Neuronal stem cell (in vitro differentiated cells): Measurements from ENCODE around the gene SLC25A44.
A peak's percentile ranks its signal among the peaks of the same experiment; 100 is the strongest.

ENCODE experiments used
- DNase-seq: peaks from one replicate; pipeline ENCODE4 v3.0.0-alpha.2; 2013; ENCODE audit warnings: low spot score
- H2AFZ ChIP-seq: one replicate; pipeline ENCODE4 v1.6.1; 2013; ENCODE audit warnings: mild to moderate bottlenecking, low read length, inconsistent platforms
- H2AK5ac ChIP-seq: 2 replicates; pipeline ENCODE4 v1.6.1; 2013; ENCODE audit warnings: low read depth, mild to moderate bottlenecking, inconsistent platforms, low read length, moderate library complexity, mixed read lengths
- H2BK120ac ChIP-seq: 2 replicates; pipeline ENCODE4 v1.6.1; 2013; ENCODE audit warnings: low read depth, mild to moderate bottlenecking, inconsistent platforms, low read length, moderate library complexity, mixed read lengths
- H2BK12ac ChIP-seq: one replicate; pipeline ENCODE4 v1.6.1; 2013; ENCODE audit warnings: low read length, inconsistent platforms
- H2BK15ac ChIP-seq: 2 replicates; pipeline ENCODE4 v1.6.1; 2013; ENCODE audit warnings: mild to moderate bottlenecking, low read length, inconsistent platforms, mixed read lengths
- H2BK5ac ChIP-seq: one replicate; pipeline ENCODE4 v1.6.1; 2013; ENCODE audit warnings: inconsistent platforms, mild to moderate bottlenecking, low read length, moderate library complexity
- H3K14ac ChIP-seq: one replicate; pipeline ENCODE4 v1.6.1; 2013; ENCODE audit warnings: low read length, inconsistent platforms
- H3K18ac ChIP-seq: 2 replicates; pipeline ENCODE4 v1.6.1; 2013; ENCODE audit warnings: low read length, inconsistent platforms
- H3K23ac ChIP-seq: 2 replicates; pipeline ENCODE4 v1.6.1; 2013; ENCODE audit warnings: low read depth, mild to moderate bottlenecking, mixed read lengths, low read length, inconsistent platforms; ENCODE audit not compliant: poor library complexity
- H3K27ac ChIP-seq: replicated peaks from 3 replicates; pipeline ENCODE4 v1.5.1; 2013; ENCODE audit warnings: low read length, inconsistent platforms
- H3K27me3 ChIP-seq, 3 experiments: 2 replicates each; pipeline ENCODE4 v1.6.1; 2013; ENCODE audit warnings: low read length in 3 of 3, mild to moderate bottlenecking in 2 of 3, inconsistent platforms in 1 of 3, low read depth in 1 of 3, mixed read lengths in 1 of 3, moderate library complexity in 1 of 3; ENCODE audit not compliant: control insufficient read depth in 3 of 3, insufficient read depth in 3 of 3
- H3K36me3 ChIP-seq, 2 donors: replicated peaks in 1 of 2; 2 replicates each; pipeline ENCODE4 v1.6.1; 2013; ENCODE audit warnings: low read length in 2 of 2; ENCODE audit not compliant: control insufficient read depth in 2 of 2, insufficient read depth in 2 of 2
- H3K4ac ChIP-seq: 2 replicates; pipeline ENCODE4 v1.6.1; 2013; ENCODE audit warnings: inconsistent platforms, mild to moderate bottlenecking, low read length, moderate library complexity
- H3K4me1 ChIP-seq, 2 donors: 1 replicate in 1 of 2; 2 replicates in 1 of 2; pipeline ENCODE4 v1.6.1; 2013; ENCODE audit warnings: low read length in 2 of 2, low read depth in 1 of 2; ENCODE audit not compliant: control insufficient read depth in 2 of 2, insufficient read depth in 1 of 2
- H3K4me2 ChIP-seq: one replicate; pipeline ENCODE4 v1.6.1; 2013; ENCODE audit warnings: mild to moderate bottlenecking, low read length, inconsistent platforms; ENCODE audit not compliant: insufficient read depth, poor library complexity, severe bottlenecking
- H3K4me3 ChIP-seq, 2 donors: 2 replicates each; pipeline ENCODE4 v1.5.1; 2013; ENCODE audit warnings: low read length in 2 of 2, mild to moderate bottlenecking in 2 of 2, inconsistent platforms in 1 of 2, moderate library complexity in 1 of 2
- H3K79me1 ChIP-seq: one replicate; pipeline ENCODE4 v1.6.1; 2013; ENCODE audit warnings: low read depth, mild to moderate bottlenecking, inconsistent platforms, low read length, moderate library complexity
- H3K9ac ChIP-seq: one replicate; pipeline ENCODE4 v1.6.1; 2013; ENCODE audit warnings: mild to moderate bottlenecking, low read depth, low read length, inconsistent platforms; ENCODE audit not compliant: poor library complexity
- H3K9me3 ChIP-seq, 2 donors: replicated peaks in 1 of 2; 2 replicates each; pipeline versions ENCODE3 to v1.6.1; 2013; ENCODE audit warnings: low read length in 2 of 2, mild to moderate bottlenecking in 2 of 2, inconsistent platforms in 1 of 2, low read depth in 1 of 2, mixed read lengths in 1 of 2, moderate library complexity in 1 of 2; ENCODE audit not compliant: control insufficient read depth in 2 of 2, insufficient read depth in 1 of 2
- H4K8ac ChIP-seq: one replicate; pipeline ENCODE4 v1.6.1; 2013; ENCODE audit warnings: low read depth, mild to moderate bottlenecking, inconsistent platforms, low read length, moderate library complexity
- H4K91ac ChIP-seq: one replicate; pipeline ENCODE4 v1.6.1; 2013; ENCODE audit warnings: low read length, low read depth, mild to moderate bottlenecking, inconsistent platforms; ENCODE audit not compliant: poor library complexity
- WGBS, 2 donors: extraction: QIAGEN DNeasy Blood & Tissue Kit; methylation state at CpG; one replicate each; pipeline ENCODE4 v1.1.7; 2013; ENCODE audit warnings: missing lambda C conversion rate in 2 of 2, mixed read lengths in 1 of 2; ENCODE audit not compliant: insufficient read length in 2 of 2, insufficient replicate concordance in 1 of 2; ENCODE audit errors: extremely low coverage in 2 of 2; 5-methylcytosine and 5-hydroxymethylcytosine counted together

Gene SLC25A44

DNA sequence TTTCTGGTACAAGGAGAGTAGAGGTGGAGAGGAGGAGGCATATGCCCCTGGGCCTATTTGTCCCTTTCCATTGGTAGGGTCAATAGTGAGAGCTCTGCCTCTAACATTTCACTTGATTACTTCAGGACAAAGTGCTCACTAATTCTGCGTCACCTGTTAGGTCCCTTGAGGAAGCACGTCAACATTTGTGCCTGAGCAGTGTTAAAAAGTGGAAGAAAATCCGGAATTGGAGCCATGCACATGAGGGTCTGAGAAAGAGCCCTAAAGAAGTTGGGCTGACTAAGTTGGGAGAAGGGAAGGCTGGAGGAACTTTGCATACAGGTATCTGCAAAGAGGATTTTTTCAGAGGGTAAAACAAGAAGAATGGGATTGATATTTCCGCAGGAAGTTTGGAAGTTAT lies 1.9 kb downstream of the SLC25A44 start:
- Histone ChIP-seq H3K18ac (no peak overlapping the region), H3K79me1 (peaks cover 7% of the 10 kb centered on the region), H2AK5ac (no peak overlapping the region), H3K4me3 (no peak overlapping the region), H2BK5ac (no peak overlapping the region), H2BK12ac (no peak overlapping the region), H2BK120ac (no peak overlapping the region), H2BK15ac (no peak overlapping the region), H3K9ac (no peak overlapping the region), H4K91ac (no peak overlapping the region), H3K4me1 (peaks cover 2 to 10% of the 10 kb centered on the region in 2 donors), H3K14ac (no peak overlapping the region), H3K9me3 (peaks cover 0 to 2% of the 10 kb centered on the region in 2 donors), H3K36me3 (peaks cover 8 to 14% of the 10 kb centered on the region in 2 donors), H3K23ac (no peak overlapping the region), H3K27ac (no peak overlapping the region), H4K8ac (no peak overlapping the region), H2AFZ (no peak overlapping the region), H3K4me2 (no peak overlapping the region), H3K4ac (no peak overlapping the region), H3K27me3 (no peaks in the 10 kb centered on the region)
- DNase-seq, result no peak
- no CpG with 5 or more reads among the region's 4 CpGs for WGBS, 2 donors

- Histone ChIP-seq H2BK12ac (no peak overlapping the region), H3K4me1 (peaks cover 2 to 10% of the 10 kb centered on the region in 2 donors), H3K4ac (no peak overlapping the region), H3K14ac (no peak overlapping the region), H2AK5ac (no peak overlapping the region), H3K27ac (no peak overlapping the region), H2BK120ac (no peak overlapping the region), H3K9me3 (peaks cover 0 to 2% of the 10 kb centered on the region in 2 donors), H3K79me1 (peaks cover 7% of the 10 kb centered on the region), H2AFZ (no peak overlapping the region), H3K36me3 (peaks cover 8 to 17% of the 10 kb centered on the region in 2 donors), H3K27me3 (no peaks in the 10 kb centered on the region), H4K8ac (no peak overlapping the region), H4K91ac (no peak overlapping the region), H3K4me3 (no peak overlapping the region), H3K18ac (no peak overlapping the region), H3K23ac (no peak overlapping the region), H3K9ac (no peak overlapping the region), H2BK15ac (no peak overlapping the region), H3K4me2 (no peak overlapping the region), H2BK5ac (no peak overlapping the region)
- no CpG with 5 or more reads among the region's 2 CpGs for WGBS, 2 donors
- no peak for DNase-seq
Measured at GRCh38 chr1:156196445-156196844, 2.5 kb downstream of the SLC25A44 start.

GRCh38 chr1:156198831-156199349 lies 5.0 kb downstream of the SLC25A44 start:
- H3K79me1 ChIP-seq, result peaks cover 7% of the 10 kb centered on the region
- H2AK5ac ChIP-seq, result no peak overlapping the region
- no peaks in the 10 kb centered on the region for H3K27me3 ChIP-seq
- H3K27ac ChIP-seq, result no peak overlapping the region
- no peak overlapping the region for H3K18ac ChIP-seq
- H2AFZ ChIP-seq, result no peak overlapping the region
- no peak overlapping the region for H2BK12ac ChIP-seq
- H4K8ac ChIP-seq, result no peak overlapping the region
- H3K23ac ChIP-seq, result no peak overlapping the region
- no peak overlapping the region for H2BK5ac ChIP-seq
- no peak for DNase-seq
- H3K14ac ChIP-seq, result no peak overlapping the region
- H3K36me3 ChIP-seq, result peaks cover 10 to 28% of the 10 kb centered on the region in 2 donors
- no peak overlapping the region for H4K91ac ChIP-seq
- no peak overlapping the region for H3K4me3 ChIP-seq
- no peak overlapping the region for H2BK120ac ChIP-seq
- peaks cover 0 to 2% of the 10 kb centered on the region in 2 donors for H3K9me3 ChIP-seq
- no peak overlapping the region for H3K9ac ChIP-seq
- H2BK15ac ChIP-seq, result no peak overlapping the region
- no CpG with 5 or more reads among the region's 5 CpGs for WGBS, 2 donors
- H3K4me1 ChIP-seq, result peaks cover 2 to 6% of the 10 kb centered on the region in 2 donors
- no peak overlapping the region for H3K4me2 ChIP-seq
- no peak overlapping the region for H3K4ac ChIP-seq

DNA sequence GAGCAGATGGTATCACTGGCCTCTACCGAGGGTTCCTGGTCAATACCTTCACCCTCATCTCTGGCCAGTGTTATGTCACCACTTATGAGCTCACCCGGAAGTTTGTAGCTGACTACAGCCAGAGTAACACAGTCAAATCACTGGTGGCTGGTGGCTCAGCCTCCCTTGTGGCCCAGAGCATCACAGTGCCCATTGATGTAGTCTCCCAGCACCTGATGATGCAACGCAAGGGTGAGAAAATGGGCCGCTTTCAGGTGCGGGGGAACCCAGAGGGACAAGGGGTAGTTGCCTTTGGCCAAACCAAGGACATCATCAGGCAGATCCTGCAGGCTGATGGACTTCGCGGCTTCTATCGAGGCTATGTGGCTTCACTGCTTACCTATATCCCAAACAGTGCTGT lies 6.1 kb downstream of the SLC25A44 start:
- Histone ChIP-seq H3K14ac (no peak overlapping the region), H2BK120ac (no peak overlapping the region), H2BK5ac (no peak overlapping the region), H2AFZ (no peak overlapping the region), H3K4me3 (peak overlapping the region in 1 of 2 donors; percentile 25), H3K23ac (no peak overlapping the region), H2BK12ac (no peak overlapping the region), H3K9ac (no peak overlapping the region), H3K18ac (no peak overlapping the region), H4K91ac (no peak overlapping the region), H3K27me3 (no peaks in the 10 kb centered on the region), H4K8ac (peak overlapping the region; percentile 52), H3K4me2 (no peak overlapping the region), H2BK15ac (no peak overlapping the region), H3K79me1 (peaks cover 2% of the 10 kb centered on the region), H3K4ac (peak overlapping the region; percentile 26), H3K27ac (no peak overlapping the region), H2AK5ac (no peak overlapping the region), H3K9me3 (peaks cover 0 to 2% of the 10 kb centered on the region in 2 donors), H3K36me3 (peaks cover 10 to 28% of the 10 kb centered on the region in 2 donors), H3K4me1 (no peaks in the 10 kb centered on the region)
- no peak for DNase-seq
- WGBS, 2 donors, result no CpG with 5 or more reads among the region's 8 CpGs
